HG02973 (cell line): Measurements from ENCODE around the gene RNF220.

Experiments
- ATAC-seq: cut with Tn5 transposase; IDR thresholded peaks from one replicate; pipeline ENCODE4 v1.9.1; 2021; ENCODE audit warnings: moderate library complexity; ENCODE audit not compliant: unreplicated experiment

RNF220 gene

GRCh38 chr1:44431861-44432260 is 26.8 kb downstream of the RNF220 start:
- ATAC-seq: no peak

GRCh38 chr1:44433209-44433608 is 28.2 kb downstream of the RNF220 start:
- ATAC-seq: no peak

GRCh38 chr1:44436401-44437106 is 31.5 kb downstream of the RNF220 start:
- no peak for ATAC-seq

- ATAC-seq: no peak
These were observed 32.2 kb downstream of the RNF220 start for GRCh38 chr1:44437107-44437716.

- ATAC-seq: no peak
These were observed 37.7 kb downstream of the RNF220 start for GRCh38 chr1:44442791-44443190.

GRCh38 chr1:44447051-44447810 is 42.2 kb downstream of the RNF220 start:
- no peak for ATAC-seq

GRCh38 chr1:44453798-44454349 is 48.8 kb downstream of the RNF220 start:
- no peak for ATAC-seq

GRCh38 chr1:44454704-44455103 is 49.6 kb downstream of the RNF220 start:
- no peak for ATAC-seq

- no peak for ATAC-seq
These were observed 55.2 kb downstream of the RNF220 start for GRCh38 chr1:44460107-44460882.

- ATAC-seq: no peak
These were observed 59.3 kb downstream of the RNF220 start for GRCh38 chr1:44464361-44464760.

GRCh38 chr1:44467566-44467965 is 62.5 kb downstream of the RNF220 start:
- no peak for ATAC-seq

- ATAC-seq: no peak
These were observed 66.9 kb downstream of the RNF220 start for GRCh38 chr1:44471911-44472453.

GRCh38 chr1:44472620-44473525 is 67.8 kb downstream of the RNF220 start:
- ATAC-seq: no peak

GRCh38 chr1:44476891-44477290 is 71.8 kb downstream of the RNF220 start:
- no peak for ATAC-seq

- ATAC-seq: no peak
These were observed 76.6 kb downstream of the RNF220 start for GRCh38 chr1:44481701-44482100.

GRCh38 chr1:44483089-44483874 is 78.2 kb downstream of the RNF220 start:
- no peak for ATAC-seq

GRCh38 chr1:44484155-44484688 is 79.2 kb downstream of the RNF220 start:
- no peak for ATAC-seq

GRCh38 chr1:44485229-44485933 is 80.3 kb downstream of the RNF220 start:
- no peak for ATAC-seq
